GM19035 (cell line): ENCODE measurements around the gene PRKD3.

Source experiments
- ATAC-seq: cut with Tn5 transposase; IDR thresholded peaks from one replicate; pipeline ENCODE4 v1.9.1; 2021; ENCODE audit not compliant: unreplicated experiment

PRKD3 gene

GRCh38 chr2:37343537-37344434 lies 19.2 kb upstream of the PRKD3 start:
- no peak for ATAC-seq

DNA sequence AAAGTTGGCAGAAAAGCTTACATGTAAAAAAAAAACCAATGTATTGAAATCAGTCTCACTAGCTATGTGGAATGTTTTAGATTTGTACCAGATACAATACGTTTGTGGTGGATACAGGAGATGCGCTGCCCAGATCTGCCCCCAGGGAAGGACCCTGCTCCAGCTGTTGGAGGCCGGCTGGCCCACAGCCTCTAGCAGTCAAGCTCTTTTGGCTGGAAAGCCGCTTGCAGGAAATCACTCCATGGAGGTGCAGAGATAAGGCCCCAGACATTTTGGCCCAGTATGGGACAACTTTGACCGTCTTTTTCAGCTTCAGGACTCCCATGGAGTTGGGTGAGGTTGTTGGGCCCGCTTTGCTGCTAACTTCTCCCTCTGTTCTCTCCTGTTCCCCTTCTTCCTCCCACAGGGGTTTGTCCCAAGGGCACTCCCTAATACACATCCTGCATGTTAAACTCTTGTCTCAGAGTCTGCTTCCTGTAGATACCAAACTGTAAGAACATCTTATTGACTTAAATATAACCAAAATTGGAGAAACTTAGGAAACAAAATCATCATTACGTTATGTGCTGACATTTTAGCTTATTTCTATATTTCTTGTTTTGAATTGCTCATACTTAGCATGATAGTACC lies 18.1 kb upstream of the PRKD3 start:
- ATAC-seq: no peak

DNA sequence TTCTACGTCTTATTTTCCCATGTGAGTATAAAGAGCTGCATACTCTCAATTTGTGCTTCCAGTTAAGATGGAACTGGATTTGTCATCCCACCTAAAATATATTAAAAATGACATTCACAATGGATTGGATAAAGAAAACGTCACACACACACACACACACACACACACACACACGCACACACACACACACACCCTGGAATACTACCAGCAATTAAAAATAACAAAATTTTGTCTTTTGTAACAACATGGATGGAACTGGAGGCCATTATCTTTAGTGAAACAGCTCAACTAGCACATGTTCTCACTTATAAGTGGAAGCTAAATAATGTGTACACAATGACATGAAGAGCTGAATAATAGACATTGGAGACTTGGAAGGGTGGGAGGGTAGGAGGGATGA lies 16.0 kb upstream of the PRKD3 start:
- no peak for ATAC-seq

- no peak for ATAC-seq
These were observed 14.3 kb upstream of the PRKD3 start for GRCh38 chr2:37338933-37339332.

GRCh38 chr2:37337620-37338280 lies 13.1 kb upstream of the PRKD3 start:
- no peak for ATAC-seq

GRCh38 chr2:37335604-37336003 lies 11.0 kb upstream of the PRKD3 start:
- ATAC-seq: no peak

GRCh38 chr2:37333256-37333655 lies 8.6 kb upstream of the PRKD3 start:
- no peak for ATAC-seq

- no peak for ATAC-seq
These were observed 7.9 kb upstream of the PRKD3 start for GRCh38 chr2:37332560-37332959.

DNA sequence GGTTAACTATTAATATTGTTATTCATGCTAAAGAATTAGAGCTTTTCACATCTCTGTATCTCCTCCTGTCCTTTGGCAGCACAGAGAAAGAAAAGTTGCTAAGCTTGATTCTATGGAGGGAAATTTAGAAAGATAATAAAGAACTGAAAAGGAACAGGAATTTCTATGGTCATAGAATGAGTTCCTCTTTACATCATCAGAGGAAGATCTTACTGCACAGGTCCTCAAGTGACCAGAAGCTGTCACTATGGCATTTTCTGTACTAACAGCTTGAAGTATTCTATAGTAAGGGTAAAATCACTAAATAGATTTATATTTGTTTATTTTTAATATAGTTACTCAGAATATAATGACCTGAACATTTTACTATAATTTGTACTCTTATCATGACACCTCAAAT lies 6.0 kb upstream of the PRKD3 start:
- ATAC-seq: no peak

DNA sequence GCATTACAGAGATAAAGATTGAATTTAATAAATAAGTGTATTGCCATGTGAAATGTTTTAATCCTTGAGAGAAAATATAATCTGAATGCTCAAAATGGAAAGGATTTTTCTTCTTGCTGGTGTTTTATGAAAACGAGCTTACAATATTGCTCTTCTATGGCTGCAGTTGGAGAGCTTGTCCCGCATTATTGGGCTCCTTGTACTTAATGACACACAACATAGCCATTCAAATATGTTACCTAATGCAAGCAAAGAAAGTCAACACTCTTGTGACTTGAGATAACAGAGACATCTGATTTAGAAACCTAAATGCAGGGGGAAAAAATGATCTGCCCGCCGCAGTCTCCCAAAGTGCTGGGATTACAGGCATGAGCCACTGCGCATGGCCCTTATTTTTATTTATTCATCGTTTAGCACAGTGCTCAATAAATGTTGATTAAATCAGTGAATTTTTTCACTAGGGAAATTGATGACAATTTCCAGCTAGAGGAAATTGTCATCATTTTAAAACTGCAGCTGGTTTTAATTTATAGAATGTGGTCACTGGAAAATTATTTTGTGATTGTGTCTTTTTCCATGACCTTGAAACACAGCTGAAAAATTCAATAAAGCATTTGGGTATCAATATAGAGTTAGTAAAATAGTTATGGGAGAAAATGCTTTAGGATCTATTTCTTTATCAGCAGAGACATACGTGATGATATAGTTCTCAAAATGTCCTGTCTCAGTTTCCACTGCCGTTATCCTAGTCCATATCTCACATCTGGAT lies 2.4 kb upstream of the PRKD3 start:
- no peak for ATAC-seq

DNA sequence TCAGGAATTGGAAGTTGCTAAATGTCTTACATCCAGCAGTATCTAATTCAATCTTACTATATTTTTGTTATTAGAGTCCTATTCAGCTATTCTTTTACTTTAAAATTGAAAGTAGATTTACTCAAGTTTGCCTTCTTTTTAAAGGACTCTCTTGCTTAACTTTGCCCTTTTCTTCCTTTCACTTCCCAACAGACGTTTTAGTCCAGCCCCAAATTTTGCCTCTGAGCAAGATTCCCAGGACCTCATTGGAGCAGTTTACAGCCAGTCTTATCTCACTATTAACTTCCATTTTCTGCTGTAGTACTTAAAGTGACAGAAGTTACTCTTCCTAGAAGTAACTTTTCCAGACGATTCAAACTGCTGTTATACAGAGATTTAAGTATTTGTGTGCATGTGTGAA lies 1.7 kb upstream of the PRKD3 start:
- no peak for ATAC-seq

DNA sequence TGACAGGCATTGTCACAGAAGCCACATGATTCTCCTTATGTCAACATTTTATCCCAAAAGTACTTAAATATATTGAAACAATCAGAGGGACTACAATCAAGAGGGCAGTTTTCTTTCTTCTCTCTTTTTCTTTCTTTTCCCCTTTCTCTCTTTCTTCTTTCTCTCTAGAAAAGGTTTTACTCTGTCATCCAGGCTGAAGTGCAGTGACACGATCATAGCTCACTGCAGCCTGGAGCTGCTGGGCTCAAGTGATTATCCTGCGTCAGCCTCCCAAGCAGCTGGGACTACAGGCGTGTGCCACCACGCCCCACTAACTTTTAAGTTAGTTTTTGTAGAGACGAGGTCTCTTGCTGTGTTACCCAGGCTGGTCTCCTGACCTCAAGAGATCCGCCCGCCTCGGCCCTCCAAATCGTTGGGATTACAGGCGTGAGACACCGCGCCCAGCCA lies 1.0 kb upstream of the PRKD3 start:
- ATAC-seq: no peak

DNA sequence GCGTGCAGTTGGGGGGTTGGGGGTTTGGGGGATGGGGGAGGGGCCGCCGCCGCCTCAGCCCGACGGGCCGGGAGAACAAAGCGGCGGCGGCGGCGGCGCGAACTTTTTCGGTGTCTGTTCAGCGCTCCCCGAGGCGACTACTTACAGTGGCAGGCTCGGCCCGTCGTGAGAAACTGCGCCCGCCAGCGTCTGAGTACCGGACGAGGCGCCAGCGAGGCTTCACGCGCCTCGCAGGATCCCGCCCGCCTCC lies 172 bp downstream of the PRKD3 start:
- no peak for ATAC-seq

DNA sequence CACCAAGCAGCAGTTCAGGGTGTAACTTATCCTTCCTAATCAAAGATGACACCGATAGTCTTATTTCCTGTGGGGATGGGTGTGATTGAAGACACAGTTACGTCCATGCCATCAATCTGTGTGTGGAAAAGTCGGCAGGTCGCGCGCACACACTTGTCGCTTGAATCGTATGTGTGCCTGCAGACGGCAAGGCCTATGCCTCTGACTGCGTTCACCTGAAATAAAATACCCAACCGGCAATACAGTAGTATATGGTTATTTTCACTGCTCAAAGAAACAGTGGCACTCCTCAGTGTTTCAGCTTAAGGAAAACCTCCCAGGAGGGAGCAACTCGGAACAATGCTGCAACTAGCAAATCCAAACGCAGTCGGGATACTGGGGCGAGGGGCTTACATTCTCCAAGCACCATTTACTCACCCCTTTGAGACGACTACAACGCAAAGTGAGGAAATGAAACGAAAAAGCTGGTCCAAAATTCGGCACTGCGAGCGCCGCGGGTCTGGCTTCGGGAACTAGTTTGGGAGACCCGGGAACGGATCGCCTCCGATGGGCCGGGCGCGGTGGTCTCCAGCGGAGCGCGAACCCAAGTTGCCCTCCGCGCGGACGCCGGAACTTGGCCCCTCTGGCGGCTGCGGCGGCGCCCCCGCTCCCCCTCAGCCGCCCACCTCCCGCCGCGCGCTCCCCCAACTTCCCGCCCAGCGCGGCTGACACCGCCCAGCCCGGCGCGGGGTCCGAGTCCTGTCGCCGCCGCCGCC lies 675 bp downstream of the PRKD3 start:
- ATAC-seq: peak; percentile 25

DNA sequence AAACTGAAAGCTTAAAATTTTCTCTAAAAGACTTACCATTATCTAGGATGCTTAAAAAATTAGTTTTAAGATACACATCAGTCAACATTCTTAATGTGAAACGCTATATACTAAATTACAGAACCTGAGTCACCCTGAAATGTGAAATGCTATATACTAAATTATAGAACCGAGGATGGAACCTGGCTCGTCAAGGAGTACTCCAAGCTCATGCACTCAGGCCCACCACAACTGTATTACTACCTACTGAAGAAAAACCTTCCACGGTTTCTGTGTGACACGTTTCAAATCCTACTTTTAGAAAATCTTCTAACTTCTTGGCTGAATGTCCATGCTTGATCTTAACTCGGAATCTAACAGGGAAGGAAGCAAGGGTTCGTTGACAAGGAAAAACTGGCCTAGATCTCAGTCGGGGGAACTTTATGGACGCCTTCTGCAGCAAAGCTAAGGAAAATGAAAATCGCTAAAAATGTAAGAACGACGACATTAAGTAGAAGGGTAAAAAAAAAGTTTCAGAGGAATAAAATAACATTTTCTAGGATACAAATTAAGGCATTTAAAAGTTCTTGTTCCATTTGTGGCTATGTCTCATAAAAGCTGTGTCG lies 1.4 kb downstream of the PRKD3 start:
- no peak for ATAC-seq

DNA sequence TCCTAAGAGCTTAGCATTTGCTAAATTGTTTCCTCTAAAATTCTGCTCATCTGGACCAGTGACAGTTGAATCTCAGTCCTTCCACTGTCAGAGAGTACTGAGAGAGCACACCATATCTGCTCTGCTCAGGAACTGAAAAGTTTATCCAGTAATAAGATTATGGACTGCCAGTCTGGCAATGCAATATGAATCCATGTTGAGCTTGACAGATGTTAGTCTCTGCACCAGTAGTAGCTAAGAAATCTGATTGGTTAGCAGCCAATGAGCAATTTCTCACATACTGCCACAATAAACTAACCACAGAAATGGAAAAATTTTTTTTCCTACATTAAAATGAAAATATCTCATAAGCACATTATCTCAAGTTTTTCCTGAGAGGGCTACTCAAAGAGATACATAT lies 2.3 kb downstream of the PRKD3 start:
- no peak for ATAC-seq

DNA sequence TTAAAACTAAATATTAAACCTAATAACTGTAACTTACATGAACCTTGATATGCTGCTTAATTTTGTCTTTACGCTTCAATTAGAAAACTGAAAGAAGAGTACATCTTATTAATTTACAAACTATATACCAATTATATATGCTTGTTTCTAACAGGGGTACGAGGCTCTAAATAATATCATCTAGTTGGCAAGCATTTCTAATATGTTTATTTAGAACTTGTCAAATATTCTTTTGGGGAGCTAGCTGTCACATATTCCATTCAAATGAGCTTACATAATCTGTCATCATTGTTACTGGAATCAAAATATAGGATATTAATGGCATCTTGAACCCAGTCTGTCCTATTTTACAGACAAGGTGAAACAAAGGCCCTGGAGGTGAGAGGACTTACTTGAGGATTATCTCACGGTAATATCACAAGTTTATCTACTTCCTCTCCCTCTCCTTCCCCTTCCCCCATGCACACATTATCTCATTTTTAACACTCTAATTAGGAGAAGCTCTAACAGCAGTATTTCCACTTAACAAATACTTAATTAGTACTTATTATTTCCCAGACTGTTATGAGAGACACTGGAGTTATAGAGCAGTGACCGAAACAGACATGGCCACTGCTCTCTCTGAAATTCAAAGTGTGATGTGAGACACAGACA lies 3.5 kb downstream of the PRKD3 start:
- no peak for ATAC-seq

GRCh38 chr2:37319754-37320609 lies 4.7 kb downstream of the PRKD3 start:
- no peak for ATAC-seq

DNA sequence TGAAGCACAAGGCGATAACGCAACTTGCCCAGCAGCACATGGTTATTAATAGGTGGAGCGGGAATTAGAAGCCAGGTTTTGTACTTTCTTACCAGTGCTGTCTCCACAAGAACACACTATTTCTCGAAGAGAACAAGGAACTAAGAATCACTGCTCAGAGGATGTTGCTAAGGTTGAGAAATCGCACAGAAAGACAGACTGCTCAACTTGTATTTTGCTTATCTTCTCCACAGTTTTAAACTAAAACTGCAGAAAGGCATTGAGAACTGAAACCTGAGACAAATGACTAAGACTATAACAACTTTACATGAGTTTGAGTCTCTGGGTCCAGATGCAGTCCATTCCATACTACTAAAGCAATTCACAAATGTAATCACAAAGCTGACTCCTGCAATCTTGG lies 6.2 kb downstream of the PRKD3 start:
- peak; percentile 88 for ATAC-seq
